22Rv1 (cell line): ENCODE measurements around the gene CSMD2.

ENCODE experiments used
- ZFX ChIP-seq: fragments of 450-650 bp; IDR thresholded peaks from 2 replicates; pipeline ENCODE4 v1.6.1; 2017; ENCODE audit warnings: antibody characterized with exemption, borderline replicate concordance
- TF ChIP-seq, protein P1 (sequence below): fragments of 450-650 bp; IDR thresholded peaks from 2 replicates; pipeline ENCODE4 v1.5.1; 2017; ENCODE audit warnings: mild to moderate bottlenecking

DNA sequence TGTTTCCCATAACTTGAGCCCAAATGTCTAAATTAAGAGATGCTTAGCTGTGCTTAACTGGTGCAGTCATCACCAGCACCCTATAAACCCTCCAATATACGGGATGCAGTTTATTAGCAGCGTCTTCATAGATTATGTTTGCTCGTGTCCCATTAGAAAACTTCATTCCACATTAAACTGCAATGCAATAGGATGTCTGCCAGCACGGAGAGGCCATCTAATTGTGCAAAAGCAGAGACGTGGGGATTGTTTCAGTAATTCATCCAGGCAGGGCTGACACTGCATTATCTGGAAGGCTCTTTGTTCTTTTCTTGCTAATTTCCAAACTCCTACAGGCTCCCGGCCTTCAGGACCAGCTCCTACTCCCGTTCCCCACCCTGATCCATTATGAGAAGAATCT, 89.5 kb downstream of the CSMD2 start:
- TF ChIP-seq, protein P1, sequence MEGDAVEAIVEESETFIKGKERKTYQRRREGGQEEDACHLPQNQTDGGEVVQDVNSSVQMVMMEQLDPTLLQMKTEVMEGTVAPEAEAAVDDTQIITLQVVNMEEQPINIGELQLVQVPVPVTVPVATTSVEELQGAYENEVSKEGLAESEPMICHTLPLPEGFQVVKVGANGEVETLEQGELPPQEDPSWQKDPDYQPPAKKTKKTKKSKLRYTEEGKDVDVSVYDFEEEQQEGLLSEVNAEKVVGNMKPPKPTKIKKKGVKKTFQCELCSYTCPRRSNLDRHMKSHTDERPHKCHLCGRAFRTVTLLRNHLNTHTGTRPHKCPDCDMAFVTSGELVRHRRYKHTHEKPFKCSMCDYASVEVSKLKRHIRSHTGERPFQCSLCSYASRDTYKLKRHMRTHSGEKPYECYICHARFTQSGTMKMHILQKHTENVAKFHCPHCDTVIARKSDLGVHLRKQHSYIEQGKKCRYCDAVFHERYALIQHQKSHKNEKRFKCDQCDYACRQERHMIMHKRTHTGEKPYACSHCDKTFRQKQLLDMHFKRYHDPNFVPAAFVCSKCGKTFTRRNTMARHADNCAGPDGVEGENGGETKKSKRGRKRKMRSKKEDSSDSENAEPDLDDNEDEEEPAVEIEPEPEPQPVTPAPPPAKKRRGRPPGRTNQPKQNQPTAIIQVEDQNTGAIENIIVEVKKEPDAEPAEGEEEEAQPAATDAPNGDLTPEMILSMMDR: no peak
- no peak for TF ChIP-seq ZFX
